ENCODE results near the gene PDX1.

DNA sequence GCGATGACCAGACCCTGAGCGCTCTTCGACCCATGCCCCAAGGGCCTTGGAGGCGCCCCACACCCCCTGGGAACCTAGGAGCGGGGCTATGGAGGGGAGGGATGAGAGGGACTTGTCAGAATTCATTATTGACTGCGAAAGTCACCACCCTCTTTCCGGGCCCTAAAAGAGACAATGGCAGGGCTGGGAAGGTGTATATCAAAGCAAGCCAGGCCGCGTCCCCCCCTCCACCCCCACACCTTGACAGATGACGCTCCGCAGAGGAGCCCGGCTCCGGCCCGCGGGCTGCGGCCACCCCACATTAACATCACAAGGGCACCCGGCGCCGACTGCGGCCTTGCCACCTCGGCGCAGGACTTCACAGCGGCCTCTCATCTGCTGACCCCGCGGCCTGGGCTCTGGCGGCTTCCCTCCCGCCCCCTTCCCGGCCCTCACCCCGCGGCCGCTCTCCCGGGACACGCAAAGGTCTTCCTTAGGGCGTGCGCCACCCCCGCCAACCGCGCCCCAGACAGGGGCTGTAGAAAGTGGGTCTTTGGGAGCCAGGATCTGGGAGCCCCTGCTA is 46.9 kb downstream of the PDX1 start:
- TF ChIP-seq EZH2 (IDR thresholded peaks at IDR 0.05; ENCODE audit: borderline replicate concordance, low read depth, low read length, severe bottlenecking) = no peak
- TF ChIP-seq, protein P1, sequence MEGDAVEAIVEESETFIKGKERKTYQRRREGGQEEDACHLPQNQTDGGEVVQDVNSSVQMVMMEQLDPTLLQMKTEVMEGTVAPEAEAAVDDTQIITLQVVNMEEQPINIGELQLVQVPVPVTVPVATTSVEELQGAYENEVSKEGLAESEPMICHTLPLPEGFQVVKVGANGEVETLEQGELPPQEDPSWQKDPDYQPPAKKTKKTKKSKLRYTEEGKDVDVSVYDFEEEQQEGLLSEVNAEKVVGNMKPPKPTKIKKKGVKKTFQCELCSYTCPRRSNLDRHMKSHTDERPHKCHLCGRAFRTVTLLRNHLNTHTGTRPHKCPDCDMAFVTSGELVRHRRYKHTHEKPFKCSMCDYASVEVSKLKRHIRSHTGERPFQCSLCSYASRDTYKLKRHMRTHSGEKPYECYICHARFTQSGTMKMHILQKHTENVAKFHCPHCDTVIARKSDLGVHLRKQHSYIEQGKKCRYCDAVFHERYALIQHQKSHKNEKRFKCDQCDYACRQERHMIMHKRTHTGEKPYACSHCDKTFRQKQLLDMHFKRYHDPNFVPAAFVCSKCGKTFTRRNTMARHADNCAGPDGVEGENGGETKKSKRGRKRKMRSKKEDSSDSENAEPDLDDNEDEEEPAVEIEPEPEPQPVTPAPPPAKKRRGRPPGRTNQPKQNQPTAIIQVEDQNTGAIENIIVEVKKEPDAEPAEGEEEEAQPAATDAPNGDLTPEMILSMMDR (IDR thresholded peaks at IDR 0.05; ENCODE audit: borderline replicate concordance, extremely low read depth, low read length, poor library complexity, severe bottlenecking) = no peak

All from DND-41 (cell line).